Endodermal cell (in vitro differentiated cells): ENCODE measurements around the gene GAB4. TPM values are rescaled to one million over a fixed set of nuclear protein-coding genes. Genes with fewer than 3 reads are reported as not detected.
A peak's percentile ranks its signal among the peaks of the same experiment; 100 is the strongest.

Source experiments
- DNase-seq: peaks from one replicate; pipeline ENCODE4 v3.0.0-alpha.2; 2017
- H3K27ac ChIP-seq: 2 replicates; pipeline ENCODE4 v1.5.1; 2013; ENCODE audit warnings: mild to moderate bottlenecking, low read depth, low read length, moderate library complexity
- H3K27me3 ChIP-seq: 2 replicates; pipeline ENCODE4 v1.6.1; 2013; ENCODE audit warnings: mild to moderate bottlenecking, low read length, moderate library complexity; ENCODE audit not compliant: insufficient read depth, control insufficient read depth, poor library complexity, severe bottlenecking
- H3K36me3 ChIP-seq: 2 replicates; pipeline ENCODE4 v1.7.0; 2013; ENCODE audit warnings: mild to moderate bottlenecking, low read length, moderate library complexity; ENCODE audit not compliant: control insufficient read depth, insufficient read depth
- H3K4me1 ChIP-seq: one replicate; pipeline ENCODE4 v1.7.0; 2013; ENCODE audit warnings: low read length; ENCODE audit not compliant: control insufficient read depth, insufficient read depth
- H3K4me3 ChIP-seq: 2 replicates; pipeline ENCODE4 v1.5.1; 2013; ENCODE audit warnings: mild to moderate bottlenecking, low read length, moderate library complexity
- H3K9ac ChIP-seq: 2 replicates; pipeline ENCODE4 v1.6.1; 2013; ENCODE audit warnings: mild to moderate bottlenecking, low read length, moderate library complexity; ENCODE audit not compliant: poor library complexity, severe bottlenecking; ENCODE audit errors: extremely low read depth
- H3K9me3 ChIP-seq: 2 replicates; pipeline ENCODE4 v1.6.1; 2013; ENCODE audit warnings: mild to moderate bottlenecking, low read length, moderate library complexity; ENCODE audit not compliant: control insufficient read depth
- H3K27ac Mint-ChIP-seq: 2 replicates; pipeline ENCODE4 v1.8.0; 2020; ENCODE audit warnings: mixed read lengths
- H3K27me3 Mint-ChIP-seq: 2 replicates; pipeline ENCODE4 v1.8.0; 2021; ENCODE audit warnings: mild to moderate bottlenecking, mixed read lengths; ENCODE audit not compliant: insufficient read depth
- H3K36me3 Mint-ChIP-seq: 2 replicates; pipeline ENCODE4 v1.8.0; 2020; ENCODE audit warnings: low read depth, mixed read lengths
- H3K4me1 Mint-ChIP-seq: 2 replicates; pipeline ENCODE4 v1.8.0; 2020; ENCODE audit warnings: mixed read lengths
- H3K4me3 Mint-ChIP-seq: 2 replicates; pipeline ENCODE4 v1.8.0; 2020; ENCODE audit warnings: mild to moderate bottlenecking, moderate library complexity, mixed read lengths
- H3K9me3 Mint-ChIP-seq: 2 replicates; pipeline ENCODE4 v1.8.0; 2020; ENCODE audit warnings: mild to moderate bottlenecking, mixed read lengths
- CTCF ChIP-seq: fragments of 200-600 bp; sonication (generic); conservative IDR thresholded peaks from 2 replicates; pipeline ENCODE4 v1.5.0; 2021; ENCODE audit warnings: antibody characterized with exemption, mild to moderate bottlenecking
- whole genome bisulfite sequencing, 2 experiments: methylation state at CpG; one replicate each; pipeline versions ENCODE4 v1.1.5 to v1.1.7; 2013; ENCODE audit warnings: missing lambda C conversion rate in 2 of 2, mixed read lengths in 1 of 2; ENCODE audit not compliant: insufficient coverage in 1 of 2, insufficient read length in 1 of 2; 5-methylcytosine and 5-hydroxymethylcytosine counted together
- total RNA-seq, 2 donors: library from RNA; stranded (reverse); fragmentation: NEBNext Ultra II Directional in 1 of 2; extraction: Animal tissue kit (Norgen Biotek cat#: 25700) in 1 of 2; gene quantifications; 2 replicates in 1 of 2; 3 replicates in 1 of 2; pipeline ENCODE4 v1.2.1, GENCODE V29; 2021

The GAB4 gene
- total RNA-seq, 2 donors from 2014 or later = 0.22 TPM; not detected in 1

GRCh38 chr22:16935209-16935608 is 72.8 kb downstream of the GAB4 start:
- no peak overlapping the region for H3K27ac Mint-ChIP-seq
- no peak overlapping the region for H3K27ac ChIP-seq
- H3K36me3 ChIP-seq = no peaks in the 10 kb centered on the region
- H3K4me3 ChIP-seq = no peak overlapping the region
- H3K9me3 ChIP-seq = peaks cover 18% of the 10 kb centered on the region
- no peak overlapping the region for H3K9ac ChIP-seq
- no peaks in the 10 kb centered on the region for H3K9me3 Mint-ChIP-seq
- H3K36me3 Mint-ChIP-seq = no peaks in the 10 kb centered on the region
- TF ChIP-seq CTCF = no peak
- no peaks in the 10 kb centered on the region for H3K27me3 ChIP-seq
- H3K4me3 Mint-ChIP-seq = no peak overlapping the region
- peaks cover 32% of the 10 kb centered on the region for H3K27me3 Mint-ChIP-seq
- no peak for DNase-seq
- no peaks in the 10 kb centered on the region for H3K4me1 ChIP-seq
- no peaks in the 10 kb centered on the region for H3K4me1 Mint-ChIP-seq
- WGBS, 2 experiments = 59 to 61% methylated on average over 2 of the region's 4 CpGs

- Histone ChIP-seq H3K4me1 (no peaks in the 10 kb centered on the region), H3K27me3 (no peaks in the 10 kb centered on the region), H3K9me3 (peaks cover 18% of the 10 kb centered on the region), H3K4me3 (no peak overlapping the region), H3K9ac (no peak overlapping the region), H3K36me3 (no peaks in the 10 kb centered on the region), H3K27ac (no peak overlapping the region)
- TF ChIP-seq CTCF = no peak
- Mint-ChIP-seq H3K27ac (no peak overlapping the region), H3K4me3 (no peak overlapping the region), H3K27me3 (peaks cover 35% of the 10 kb centered on the region), H3K36me3 (no peaks in the 10 kb centered on the region), H3K4me1 (no peaks in the 10 kb centered on the region), H3K9me3 (no peaks in the 10 kb centered on the region)
- WGBS, 2 experiments = 59 to 69% methylated on average over 2 to 7 of the region's 7 CpGs
- DNase-seq = no peak
Observed at GRCh38 chr22:16933291-16934282, 74.4 kb downstream of the GAB4 start.

DNA sequence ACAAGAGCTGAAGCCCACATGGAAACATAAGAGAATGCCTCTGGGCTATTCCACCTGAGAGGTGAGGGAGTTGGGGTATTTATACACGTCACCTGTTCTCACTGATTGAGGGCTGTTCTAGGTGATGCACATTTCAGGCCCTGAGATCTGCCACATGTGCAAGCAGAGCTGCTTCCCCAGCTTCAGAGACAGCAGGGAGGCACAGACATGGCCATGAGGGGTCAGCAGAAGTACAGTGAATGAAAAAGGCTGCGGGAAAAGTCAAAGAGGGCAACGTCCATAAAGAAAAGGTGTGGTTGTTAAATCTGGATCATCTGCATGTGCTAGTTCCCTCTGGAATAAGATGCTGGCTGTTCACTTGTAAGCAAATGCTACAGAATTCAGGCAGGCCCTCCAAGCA is 75.4 kb downstream of the GAB4 start:
- Histone ChIP-seq H3K9me3 (peaks cover 22% of the 10 kb centered on the region), H3K4me3 (no peak overlapping the region), H3K27ac (no peak overlapping the region), H3K27me3 (no peaks in the 10 kb centered on the region), H3K4me1 (no peaks in the 10 kb centered on the region), H3K36me3 (no peaks in the 10 kb centered on the region), H3K9ac (no peak overlapping the region)
- 63 to 68% methylated on average over 3 of the region's 3 CpGs for WGBS, 2 experiments
- H3K9me3 Mint-ChIP-seq = no peaks in the 10 kb centered on the region
- peak; percentile 56 for TF ChIP-seq CTCF
- H3K27ac Mint-ChIP-seq = no peak overlapping the region
- H3K27me3 Mint-ChIP-seq = peaks cover 34% of the 10 kb centered on the region
- H3K36me3 Mint-ChIP-seq = no peaks in the 10 kb centered on the region
- H3K4me3 Mint-ChIP-seq = no peak overlapping the region
- no peaks in the 10 kb centered on the region for H3K4me1 Mint-ChIP-seq
- peak; percentile 62 for DNase-seq
